Suprapubic skin (tissue), 4 donors: ENCODE results near the gene LAMC3. TPM values are rescaled to one million over a fixed set of nuclear protein-coding genes. Genes with fewer than 3 reads are reported as not detected.
"Not testable (repeated sequence)": the region's sequence is repeated elsewhere in the genome, so short reads cannot be mapped to it uniquely, and the experiment has no call there.

Source experiments
- DNase-seq, 2 donors: peaks; one replicate each; pipeline ENCODE4 v3.0.0-alpha.2; 2019; ENCODE audit warnings: low spot score in 2 of 2
- H3K27ac ChIP-seq: fragments of 200-600 bp; sonication (generic); one replicate; pipeline ENCODE4 v1.5.1; 2019
- H3K27me3 ChIP-seq: fragments of 200-600 bp; sonication (generic); one replicate; pipeline ENCODE4 v1.5.1; 2019
- H3K36me3 ChIP-seq: fragments of 200-600 bp; sonication (generic); one replicate; pipeline ENCODE4 v1.5.1; 2019
- H3K4me1 ChIP-seq: fragments of 200-600 bp; sonication (generic); one replicate; pipeline ENCODE4 v1.5.1; 2019
- H3K4me3 ChIP-seq: fragments of 200-600 bp; sonication (generic); one replicate; pipeline ENCODE4 v1.5.1; 2019; ENCODE audit warnings: mild to moderate bottlenecking
- H3K9me3 ChIP-seq: fragments of 200-600 bp; sonication (generic); one replicate; pipeline ENCODE4 v1.5.1; 2019
- CTCF ChIP-seq, 2 donors: fragments of 200-600 bp in 1 of 2; fragments of 450-650 bp in 1 of 2; sonication (generic) in 1 of 2; IDR thresholded peaks; one replicate each; pipeline ENCODE4 v1.5.1; 2016 to 2019; ENCODE audit warnings: antibody characterized with exemption in 2 of 2, mild to moderate bottlenecking in 1 of 2, moderate library complexity in 1 of 2
- EP300 ChIP-seq: sonication (generic); formaldehyde crosslinking; IDR thresholded peaks from one replicate; pipeline ENCODE4 v1.6.1; 2017; ENCODE audit warnings: antibody characterized with exemption
- POLR2A ChIP-seq, 2 donors: fragments of 450-650 bp; IDR thresholded peaks; one replicate each; pipeline ENCODE4 v1.6.1; 2017; ENCODE audit warnings: antibody characterized with exemption in 2 of 2, mild to moderate bottlenecking in 2 of 2, moderate library complexity in 2 of 2
- POLR2AphosphoS5 ChIP-seq, 3 donors: sonication (generic); formaldehyde crosslinking; IDR thresholded peaks; one replicate each; pipeline ENCODE4 v1.6.1; 2017; ENCODE audit warnings: antibody characterized with exemption in 3 of 3
- WGBS: methylation state at CpG from one replicate; pipeline ENCODE4 v1.1.5; 2018; 5-methylcytosine and 5-hydroxymethylcytosine counted together
- total RNA-seq, 4 donors: library from RNA; depleted of rRNA; stranded (reverse); fragments of >200 nt; gene quantifications; one replicate each; pipeline ENCODE4 v1.1.0, GENCODE V29; 2016

LAMC3 gene
- total RNA-seq, 4 donors from 2014 or later = 4.0 to 16.9 (median 5.2) TPM

GRCh38 chr9:130996676-130997394 is 12.1 kb upstream of the LAMC3 start:
- no peak for DNase-seq
- no peak for TF ChIP-seq POLR2AphosphoS5 (IDR thresholded peaks at IDR 0.05)
- TF ChIP-seq POLR2A (IDR thresholded peaks at IDR 0.05) = no peak
- TF ChIP-seq CTCF (IDR thresholded peaks at IDR 0.05) = no peak
- TF ChIP-seq EP300 = no peak
- H3K4me3 ChIP-seq = no peak overlapping the region
- H3K27ac ChIP-seq = no peak overlapping the region
- peaks cover 41% of the 10 kb centered on the region for H3K27me3 ChIP-seq
- no peaks in the 10 kb centered on the region for H3K9me3 ChIP-seq
- H3K36me3 ChIP-seq = no peaks in the 10 kb centered on the region
- WGBS = 76% methylated on average over 14 of the region's 14 CpGs
- peaks cover 10% of the 10 kb centered on the region for H3K4me1 ChIP-seq

DNA sequence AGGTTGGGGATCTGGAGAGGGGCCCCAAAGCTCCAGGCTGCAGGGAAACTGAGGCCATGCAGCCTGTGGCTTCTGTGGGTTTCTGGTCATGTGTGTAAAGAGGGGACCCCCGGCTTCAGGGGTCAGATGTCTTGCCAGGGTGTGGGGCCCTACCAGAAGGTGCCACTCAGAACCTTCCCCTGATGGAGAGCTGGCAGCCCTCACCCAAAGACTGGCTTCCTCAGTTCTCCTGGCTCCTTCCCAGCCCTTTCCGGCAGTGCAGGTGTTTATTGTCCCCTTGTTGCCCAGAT is 11.6 kb upstream of the LAMC3 start:
- TF ChIP-seq CTCF (IDR thresholded peaks at IDR 0.05) (no peak), POLR2A (IDR thresholded peaks at IDR 0.05) (no peak)
- no peak for DNase-seq
- WGBS = 24% methylated on average over 2 of the region's 2 CpGs
- H3K9me3 ChIP-seq = no peaks in the 10 kb centered on the region
- peaks cover 40% of the 10 kb centered on the region for H3K27me3 ChIP-seq
- no peaks in the 10 kb centered on the region for H3K36me3 ChIP-seq
- H3K4me3 ChIP-seq = no peak overlapping the region
- H3K27ac ChIP-seq = no peak overlapping the region
- H3K4me1 ChIP-seq = peaks cover 10% of the 10 kb centered on the region

DNA sequence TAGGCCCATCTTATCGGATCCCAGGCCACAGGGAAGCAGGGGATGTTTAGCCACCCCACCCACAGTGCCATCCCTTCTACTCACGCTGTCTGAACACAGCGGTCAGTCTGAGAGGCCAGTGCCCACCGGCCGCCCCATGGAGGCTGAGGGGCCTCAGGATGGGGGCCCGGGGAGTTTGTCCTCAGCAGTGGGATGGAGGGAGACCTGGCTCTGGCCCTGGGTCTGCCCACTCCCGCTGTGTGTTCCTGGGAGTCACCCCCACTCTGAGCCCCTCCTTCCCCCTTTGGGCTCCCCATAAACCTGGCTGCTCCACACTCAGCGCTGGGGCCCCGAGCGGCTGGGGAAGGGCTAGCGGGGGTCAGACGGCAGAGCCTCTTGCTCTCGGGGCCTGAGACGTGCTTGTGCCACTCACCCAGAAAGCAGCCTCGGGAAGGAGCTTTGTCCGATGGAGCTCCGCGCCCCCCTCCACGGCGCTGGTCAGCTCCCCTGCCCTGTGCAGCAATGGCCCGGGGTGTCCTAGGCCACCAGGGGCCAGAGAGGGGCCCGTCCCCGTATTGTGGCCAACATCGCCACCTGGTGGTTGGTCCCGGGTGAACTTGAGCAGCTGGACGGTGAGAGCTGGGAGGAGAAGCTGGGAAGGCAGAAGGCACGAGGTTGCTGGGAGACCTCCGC is 10.9 kb upstream of the LAMC3 start:
- Histone ChIP-seq H3K9me3 (no peaks in the 10 kb centered on the region), H3K27me3 (peaks cover 40% of the 10 kb centered on the region), H3K4me1 (peaks cover 10% of the 10 kb centered on the region), H3K36me3 (no peaks in the 10 kb centered on the region), H3K27ac (no peak overlapping the region), H3K4me3 (no peak overlapping the region)
- peak; percentile 15 to 62 for TF ChIP-seq CTCF (IDR thresholded peaks at IDR 0.05)
- TF ChIP-seq POLR2A (IDR thresholded peaks at IDR 0.05) = no peak
- TF ChIP-seq EP300 = no peak
- no peak for TF ChIP-seq POLR2AphosphoS5 (IDR thresholded peaks at IDR 0.05)
- WGBS = 32% methylated on average over 18 of the region's 28 CpGs
- DNase-seq = no peak

DNA sequence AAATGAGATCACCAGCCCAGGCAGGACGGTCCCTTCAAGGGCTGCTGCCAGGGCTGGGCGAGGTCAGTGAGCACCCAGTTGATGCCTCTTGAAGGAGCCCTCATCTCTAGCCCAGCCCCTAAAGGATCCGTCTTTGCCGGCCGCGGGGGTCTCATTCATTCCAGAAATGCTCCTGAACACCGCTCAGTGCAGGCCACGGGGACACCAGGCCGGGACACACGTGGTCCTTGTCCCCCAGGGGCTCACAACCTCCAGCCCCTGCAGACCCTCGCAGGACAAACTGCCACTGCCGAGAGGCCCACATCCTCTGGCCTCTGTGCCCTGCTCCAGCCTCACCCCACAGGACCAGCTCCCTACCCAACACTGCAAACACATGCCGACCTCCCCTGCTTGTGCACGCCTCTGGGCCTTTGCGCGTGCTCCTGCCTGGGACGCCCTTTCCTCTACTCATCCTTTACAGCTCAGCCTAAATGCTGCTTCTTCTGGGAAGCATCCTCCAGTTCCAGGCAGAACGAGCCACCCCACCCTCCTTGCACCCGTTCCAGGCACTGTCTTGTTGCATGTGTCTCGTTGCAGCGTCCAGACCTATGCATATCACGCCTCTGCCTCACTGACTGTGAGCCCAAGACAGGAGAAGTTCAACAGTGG is 10.3 kb upstream of the LAMC3 start:
- no peak for DNase-seq
- no peaks in the 10 kb centered on the region for H3K9me3 ChIP-seq
- peaks cover 40% of the 10 kb centered on the region for H3K27me3 ChIP-seq
- H3K4me1 ChIP-seq = peaks cover 10% of the 10 kb centered on the region
- H3K27ac ChIP-seq = no peak overlapping the region
- H3K36me3 ChIP-seq = no peaks in the 10 kb centered on the region
- 38% methylated on average over 17 of the region's 22 CpGs for WGBS
- H3K4me3 ChIP-seq = no peak overlapping the region
- TF ChIP-seq POLR2A (IDR thresholded peaks at IDR 0.05) (no peak), CTCF (IDR thresholded peaks at IDR 0.05) (no peak), EP300 (no peak), POLR2AphosphoS5 (IDR thresholded peaks at IDR 0.05) (no peak)

DNA sequence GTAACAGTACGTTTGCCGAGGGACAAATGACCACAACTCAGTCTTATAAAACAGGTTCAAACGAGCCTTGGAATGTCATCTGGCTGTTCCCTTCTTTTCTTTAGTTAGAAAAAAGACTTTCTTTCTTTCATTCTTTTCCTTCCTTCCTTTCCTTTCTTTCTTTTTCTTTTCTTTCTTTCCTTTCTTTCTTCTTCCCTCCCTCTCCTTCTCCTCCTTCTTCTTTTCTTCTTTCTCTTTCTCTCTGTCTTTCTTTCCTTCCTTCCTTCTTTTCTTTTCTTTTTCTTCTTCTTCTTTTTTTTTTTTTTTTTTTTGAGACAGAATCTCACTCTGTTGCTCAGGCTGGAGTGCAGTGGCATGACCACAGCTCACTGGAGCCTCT is 9.7 kb upstream of the LAMC3 start:
- no peak overlapping the region for H3K4me3 ChIP-seq
- H3K27ac ChIP-seq = no peak overlapping the region
- H3K27me3 ChIP-seq = peaks cover 40% of the 10 kb centered on the region
- TF ChIP-seq EP300 (no peak), CTCF (IDR thresholded peaks at IDR 0.05) (no peak), POLR2A (IDR thresholded peaks at IDR 0.05) (no peak), POLR2AphosphoS5 (IDR thresholded peaks at IDR 0.05) (no peak)
- 38% methylated on average over 3 of the region's 3 CpGs for WGBS
- H3K36me3 ChIP-seq = no peaks in the 10 kb centered on the region
- H3K9me3 ChIP-seq = no peaks in the 10 kb centered on the region
- peaks cover 10% of the 10 kb centered on the region for H3K4me1 ChIP-seq
- no peak for DNase-seq

GRCh38 chr9:131000526-131000925 is 8.4 kb upstream of the LAMC3 start:
- DNase-seq, H3K36me3 ChIP-seq, H3K27ac ChIP-seq, H3K4me1 ChIP-seq, H3K9me3 ChIP-seq, H3K4me3 ChIP-seq: not testable (repeated sequence)
- peaks cover 36% of the 10 kb centered on the region for H3K27me3 ChIP-seq
- 90% methylated on average over 9 of the region's 9 CpGs for WGBS
